NCI-H128 (cell line): ENCODE measurements around the gene CORO6.

ENCODE experiments used
- DNase-seq: peaks from one replicate; lab custom pipeline; 2025; ENCODE audit not compliant: unreplicated experiment; lab: John Stamatoyannopoulos, UW

CORO6 gene

GRCh38 chr17:29591737-29592608 is 30.7 kb downstream of the CORO6 start:
- peak; percentile 67 for DNase-seq

GRCh38 chr17:29591146-29591736 is 31.5 kb downstream of the CORO6 start:
- DNase-seq, result no peak

GRCh38 chr17:29590411-29591145 is 32.1 kb downstream of the CORO6 start:
- DNase-seq, result no peak

DNA sequence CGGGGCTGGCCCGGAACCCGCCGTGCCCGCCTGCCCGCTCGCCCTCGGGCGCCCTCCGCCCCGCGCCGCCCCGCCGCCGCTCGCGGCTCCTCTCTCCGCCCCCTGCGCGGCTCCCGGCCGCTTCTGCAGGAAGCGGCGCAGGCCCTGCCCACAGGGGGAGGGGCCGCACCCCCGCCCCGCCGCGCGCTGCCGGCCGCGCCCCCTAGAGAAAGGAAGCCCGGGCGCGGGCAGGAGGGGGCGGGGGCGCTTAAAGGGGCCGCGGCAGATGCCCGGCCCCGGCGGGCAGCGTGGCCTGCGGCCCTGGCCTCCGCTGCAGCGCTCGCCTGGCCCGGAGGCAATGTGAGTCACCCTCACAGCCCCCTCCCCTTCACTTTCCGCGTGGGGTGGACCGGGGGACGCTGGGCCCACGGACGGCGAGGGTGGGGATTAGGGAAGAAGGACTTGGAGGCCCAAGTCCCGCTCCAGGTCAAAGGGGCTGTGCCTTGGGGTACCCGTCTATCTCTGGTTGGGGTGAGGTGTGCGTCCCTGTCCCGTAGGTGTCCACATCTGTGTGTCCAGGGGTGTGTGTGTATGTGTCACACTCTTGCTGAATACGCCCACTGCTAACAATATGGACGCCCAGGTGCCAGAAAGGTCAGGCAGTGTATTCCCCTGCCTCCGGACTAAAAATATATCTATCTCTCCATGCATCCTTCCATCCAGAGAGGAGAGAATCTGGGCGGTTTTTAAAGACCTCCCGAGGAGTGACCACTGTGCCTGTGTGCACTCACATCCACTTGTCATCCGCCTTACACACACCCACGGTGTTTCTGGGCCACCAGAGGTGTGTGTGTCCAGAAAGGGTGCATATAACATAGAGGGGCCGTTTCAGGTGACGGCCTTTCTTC is 32.9 kb downstream of the CORO6 start, which contains the start of gene GIT1:
Gene GIT1 (minus strand): TSS at position 125 of the 887 bp plus-strand sequence. CDS start 270 bp downstream, outside the sequence.
- peak; percentile 38 for DNase-seq

DNA sequence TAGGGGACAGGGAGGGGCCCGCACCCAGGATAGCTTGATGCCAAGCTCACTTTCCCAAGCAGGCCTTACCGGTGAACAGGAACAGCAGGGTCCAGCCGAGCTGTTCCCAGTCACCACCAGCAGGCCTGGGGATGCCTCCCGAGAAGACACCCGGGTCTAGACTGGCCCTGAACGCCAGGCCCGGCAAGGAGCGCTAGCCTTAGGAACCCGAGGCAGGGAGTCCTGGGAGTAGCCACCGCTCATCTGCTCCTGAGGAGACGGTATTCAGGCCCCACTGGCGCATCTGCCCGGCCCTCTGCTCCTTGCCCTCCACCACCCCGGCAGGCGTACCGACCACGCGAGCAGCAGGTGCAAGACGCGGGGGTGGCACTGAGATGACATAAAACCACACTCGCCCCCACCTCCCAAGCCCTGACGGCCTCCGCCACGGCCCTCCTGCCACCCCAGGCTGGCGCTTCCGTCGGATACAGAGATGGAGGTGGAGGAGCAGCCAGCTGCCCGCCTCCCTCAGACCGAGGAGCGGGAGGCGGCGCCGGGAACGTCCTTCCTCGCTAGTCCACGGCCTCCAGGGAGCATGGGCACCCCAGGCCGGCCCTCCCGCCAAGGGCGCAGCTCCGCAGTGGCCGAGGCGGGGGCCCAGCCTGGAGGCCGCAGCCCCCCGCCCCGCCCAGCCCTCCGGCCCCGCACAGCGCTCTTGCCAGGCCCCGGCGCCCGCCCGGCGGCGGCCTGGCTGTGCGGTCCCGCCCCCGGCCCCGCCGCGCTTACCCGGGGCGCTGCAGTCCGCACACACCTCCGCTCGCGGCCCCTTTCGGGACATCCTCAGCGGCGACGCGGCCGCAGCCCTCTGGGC is 33.9 kb downstream of the CORO6 start:
- DNase-seq, result no peak

DNA sequence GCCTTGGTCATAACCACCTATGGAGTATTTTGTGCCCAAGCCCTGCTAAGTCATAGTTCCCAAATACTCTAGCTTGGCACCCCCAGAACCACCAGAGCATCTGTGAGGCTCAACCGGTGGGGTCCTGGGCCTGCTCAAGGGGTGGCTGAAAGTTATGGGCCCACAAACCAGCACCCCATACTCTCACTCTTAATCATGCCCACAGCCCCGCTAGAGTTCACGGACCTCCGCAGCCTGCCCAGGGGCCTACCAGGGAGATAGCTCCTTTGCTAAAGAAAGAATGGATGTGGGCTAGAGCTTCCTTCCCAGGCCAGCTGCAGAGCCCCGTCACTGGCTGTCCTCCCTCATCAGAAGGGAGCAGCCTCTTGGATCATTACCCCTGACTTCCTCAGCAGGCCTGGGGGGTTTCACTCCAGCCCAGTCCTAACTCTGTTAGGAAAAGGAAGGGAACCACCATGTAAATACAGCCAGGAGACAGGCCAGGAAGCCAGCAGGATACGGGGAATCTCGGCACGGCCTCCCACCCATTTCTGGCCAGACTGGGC is 34.6 kb downstream of the CORO6 start:
- DNase-seq, result no peak

GRCh38 chr17:29587591-29587990 is 35.1 kb downstream of the CORO6 start:
- no peak for DNase-seq

- no peak for DNase-seq
Observed at GRCh38 chr17:29586676-29587469, 35.8 kb downstream of the CORO6 start.

GRCh38 chr17:29585080-29585751 is 37.5 kb downstream of the CORO6 start:
- DNase-seq, result no peak

DNA sequence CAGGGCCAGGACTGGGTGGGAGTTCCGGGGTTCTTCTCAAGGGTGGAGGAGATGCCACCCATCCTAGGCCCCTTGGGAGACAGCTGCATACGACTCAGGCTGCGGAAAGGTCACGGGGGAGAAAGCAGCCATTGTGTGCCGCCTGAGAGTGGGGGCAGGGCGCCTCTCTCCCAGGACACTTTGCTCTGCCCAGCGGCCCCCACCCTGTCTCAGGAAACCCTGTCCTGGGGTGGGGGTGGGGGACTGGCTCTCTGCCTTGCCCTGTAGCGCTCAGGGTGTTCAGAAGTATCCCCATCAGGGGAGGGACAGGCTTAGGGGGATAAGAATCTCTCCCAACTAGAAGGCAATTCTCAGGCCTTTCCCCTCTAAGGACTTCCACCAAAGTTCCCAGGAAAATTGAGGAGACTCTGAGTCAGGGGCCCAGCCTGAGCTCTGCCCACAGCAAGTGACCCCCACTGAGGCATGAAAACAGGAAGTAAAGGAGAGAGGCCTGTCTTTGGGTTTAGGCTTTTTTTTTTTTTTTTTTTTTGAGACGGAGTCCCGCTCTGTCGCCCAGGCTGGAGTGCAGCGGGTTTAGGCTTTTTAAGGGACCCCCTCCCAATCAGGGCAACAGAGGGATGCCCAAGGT is 38.1 kb downstream of the CORO6 start:
- no peak for DNase-seq

- DNase-seq, result no peak
Observed at GRCh38 chr17:29583324-29584248, 39.1 kb downstream of the CORO6 start.

DNA sequence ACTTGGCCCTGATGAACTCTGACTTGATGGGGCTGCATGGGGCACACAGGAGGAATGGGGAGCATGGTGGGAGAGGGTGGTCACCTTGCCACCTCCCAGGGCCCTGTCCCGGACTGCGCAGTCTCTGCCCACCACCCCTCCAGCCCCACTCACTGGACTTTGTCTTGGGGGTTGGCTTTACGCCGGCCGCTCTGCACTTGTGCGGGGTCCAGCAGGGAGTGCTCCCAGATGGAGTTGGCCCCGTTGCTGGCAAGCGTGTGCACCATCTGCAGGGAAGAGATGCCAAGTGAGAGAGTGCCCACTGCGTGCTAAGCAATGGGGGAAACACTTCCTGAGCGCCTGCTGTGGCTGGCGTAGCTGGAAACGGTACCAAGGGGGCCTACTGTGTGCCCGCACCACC is 39.9 kb downstream of the CORO6 start:
- no peak for DNase-seq

DNA sequence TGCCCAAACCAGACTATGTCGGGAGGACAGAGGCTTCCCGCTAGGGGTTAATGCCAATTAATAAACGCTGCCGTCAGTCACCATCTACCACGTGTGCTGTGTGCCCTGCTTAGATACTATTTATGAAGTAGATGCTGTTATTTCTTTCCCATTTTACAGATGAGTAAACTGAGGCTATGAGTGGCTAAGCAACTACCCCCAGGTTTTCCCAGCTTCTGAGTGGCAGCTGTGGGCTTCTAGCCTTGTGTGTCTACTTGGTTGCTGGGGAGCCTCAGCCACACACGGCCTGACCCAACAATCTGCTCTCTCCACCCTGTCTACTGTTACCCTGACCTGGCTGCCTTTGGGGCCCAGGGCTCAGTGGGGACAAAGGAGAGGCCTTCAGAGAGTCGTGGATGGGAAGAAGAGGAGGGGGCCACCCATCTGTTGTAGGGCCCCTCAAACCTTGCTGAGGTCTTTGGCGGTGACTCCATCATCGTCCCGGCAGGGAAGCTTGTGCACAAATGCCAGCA is 40.4 kb downstream of the CORO6 start:
- no peak for DNase-seq

- DNase-seq, result no peak
Observed at GRCh38 chr17:29581583-29582253, 41.0 kb downstream of the CORO6 start.

- peak; percentile 42 for DNase-seq
Observed at GRCh38 chr17:29579866-29580771, 42.6 kb downstream of the CORO6 start.
